GM23338 (cell line): ENCODE results near the gene CMYA5. TPM values are rescaled to one million over a fixed set of nuclear protein-coding genes. Genes with fewer than 3 reads are reported as not detected.

ENCODE experiments used
- ATAC-seq: fragments of 200-7000 bp; cut with Tn5 transposase; 3 replicates; pipeline ENCODE4 v1.9.1; 2020
- DNase-seq: peaks from one replicate; pipeline ENCODE4 v3.0.0-alpha.2; 2015; ENCODE audit warnings: low spot score
- H2AFZ ChIP-seq: fragments of 200-600 bp; sonication (generic); 2 replicates; pipeline ENCODE4 v1.8.0; 2016; ENCODE audit warnings: antibody characterized with exemption, mild to moderate bottlenecking, moderate library complexity
- H3F3A ChIP-seq: fragments of 200-600 bp; sonication (generic); replicated peaks from 2 replicates; pipeline ENCODE4 v1.8.0; 2017; ENCODE audit warnings: antibody characterized with exemption, mixed run types, low read depth
- H3K27ac ChIP-seq: fragments of 200-600 bp; sonication (generic); 2 replicates; pipeline ENCODE4 v1.6.1; 2016; ENCODE audit warnings: low read depth
- H3K27me3 ChIP-seq: fragments of 200-600 bp; sonication (generic); 2 replicates; pipeline ENCODE4 v1.8.0; 2016; ENCODE audit warnings: mild to moderate bottlenecking, mixed run types, moderate library complexity; ENCODE audit not compliant: insufficient read depth
- H3K36me3 ChIP-seq: fragments of 200-600 bp; sonication (generic); 2 replicates; pipeline ENCODE4 v1.8.0; 2016; ENCODE audit warnings: mild to moderate bottlenecking; ENCODE audit not compliant: insufficient read depth
- H3K4me1 ChIP-seq: fragments of 200-600 bp; sonication (generic); 2 replicates; pipeline ENCODE4 v1.8.0; 2016; ENCODE audit warnings: mild to moderate bottlenecking, moderate library complexity; ENCODE audit not compliant: insufficient read depth
- H3K4me2 ChIP-seq: fragments of 200-600 bp; sonication (generic); 2 replicates; pipeline ENCODE4 v1.7.1; 2017; ENCODE audit warnings: mixed run types
- H3K4me3 ChIP-seq: fragments of 200-600 bp; sonication (generic); 2 replicates; pipeline ENCODE4 v1.6.1; 2016; ENCODE audit warnings: mixed run types
- H3K79me2 ChIP-seq: fragments of 200-600 bp; sonication (generic); replicated peaks from 2 replicates; pipeline ENCODE4 v1.8.0; 2017; ENCODE audit warnings: mild to moderate bottlenecking; ENCODE audit not compliant: insufficient read depth
- H3K9me2 ChIP-seq: fragments of 200-600 bp; sonication (generic); 2 replicates; pipeline ENCODE4 v1.8.0; 2017; ENCODE audit not compliant: insufficient read depth
- H4K20me1 ChIP-seq: fragments of 200-600 bp; sonication (generic); replicated peaks from 2 replicates; pipeline ENCODE4 v1.8.0; 2017; ENCODE audit warnings: mild to moderate bottlenecking; ENCODE audit not compliant: insufficient read depth
- H3K27ac Mint-ChIP-seq: 2 replicates; pipeline ENCODE4 v1.8.0; 2020; ENCODE audit warnings: inconsistent platforms, mild to moderate bottlenecking, moderate library complexity, mixed read lengths
- H3K27me3 Mint-ChIP-seq: 3 replicates; pipeline ENCODE4 v1.8.0; 2022; ENCODE audit warnings: low read depth, mild to moderate bottlenecking, moderate library complexity, mixed read lengths, inconsistent platforms; ENCODE audit not compliant: insufficient read depth, poor library complexity
- H3K36me3 Mint-ChIP-seq: 3 replicates; pipeline ENCODE4 v1.8.0; 2021; ENCODE audit warnings: low read depth, mild to moderate bottlenecking, inconsistent platforms, moderate library complexity, mixed read lengths
- H3K4me1 Mint-ChIP-seq: 3 replicates; pipeline ENCODE4 v1.8.0; 2020; ENCODE audit warnings: mild to moderate bottlenecking, inconsistent platforms, mixed read lengths
- H3K4me3 Mint-ChIP-seq: 3 replicates; pipeline ENCODE4 v1.8.0; 2021; ENCODE audit warnings: moderate library complexity, mild to moderate bottlenecking, inconsistent platforms, mixed read lengths
- H3K9me3 Mint-ChIP-seq: 3 replicates; pipeline ENCODE4 v1.8.0; 2020; ENCODE audit warnings: moderate library complexity, mild to moderate bottlenecking, inconsistent platforms, mixed read lengths
- CREB1 ChIP-seq: fragments of 250-450 bp; sonication (Bioruptor Pico); IDR thresholded peaks from 2 replicates; pipeline ENCODE4 v1.5.0; 2020; ENCODE audit warnings: low read depth, mild to moderate bottlenecking, moderate library complexity
- EZH2 ChIP-seq: fragments of 200-600 bp; sonication (generic); IDR thresholded peaks from one replicate; pipeline ENCODE4 v1.8.0; 2017; ENCODE audit warnings: antibody characterized with exemption, mild to moderate bottlenecking, low read depth; ENCODE audit not compliant: unreplicated experiment
- EZH2phosphoT487 ChIP-seq: fragments of 200-600 bp; sonication (generic); IDR thresholded peaks from one replicate; pipeline ENCODE4 v1.8.1; 2018; ENCODE audit warnings: antibody characterized with exemption; ENCODE audit not compliant: unreplicated experiment
- JUNB ChIP-seq: IDR thresholded peaks from one replicate; pipeline ENCODE4 v1.6.1; 2016; ENCODE audit warnings: antibody characterized with exemption; ENCODE audit not compliant: unreplicated experiment
- POLR2AphosphoS5 ChIP-seq: IDR thresholded peaks from 2 replicates; pipeline ENCODE4 v1.6.1; 2016; ENCODE audit warnings: antibody characterized with exemption, low read depth
- REST ChIP-seq: IDR thresholded peaks from one replicate; pipeline ENCODE4 v1.6.1; 2018; ENCODE audit warnings: antibody characterized with exemption; ENCODE audit not compliant: unreplicated experiment
- ZNF114 ChIP-seq: fragments of 250-450 bp; sonication (Bioruptor Pico); IDR thresholded peaks from 2 replicates; pipeline ENCODE4 v1.5.0; 2020; ENCODE audit warnings: mild to moderate bottlenecking, moderate library complexity
- ZNF331 ChIP-seq: fragments of 250-450 bp; sonication (Bioruptor Pico); IDR thresholded peaks from 2 replicates; pipeline ENCODE4 v1.5.0; 2020; ENCODE audit warnings: low read depth, mild to moderate bottlenecking, moderate library complexity
- ZNF462 ChIP-seq: fragments of 250-450 bp; sonication (Bioruptor Pico); IDR thresholded peaks from 2 replicates; pipeline ENCODE4 v1.5.0; 2020; ENCODE audit warnings: mild to moderate bottlenecking, moderate library complexity
- polyA plus RNA-seq: library from polyadenylated mRNA; unstranded; fragments of >200 nt; fragmentation: Nextera tagmentation; extraction: Ambion mirVana; gene quantifications from 2 replicates; pipeline ENCODE4 v1.2.1, GENCODE V29; 2016
- total RNA-seq: library from RNA; depleted of rRNA; stranded (reverse); fragments of >200 nt; shearing (Covaris generic); gene quantifications from 2 replicates; pipeline ENCODE4 v1.2.3, GENCODE V29; 2014

The CMYA5 gene
- total and polyA plus RNA-seq, 2 experiments from 2014 or later: 0.45 to 0.49 TPM

GRCh38 chr5:79787448-79787847 lies 97.8 kb downstream of the CMYA5 start:
- H3K36me3 ChIP-seq: no peaks in the 10 kb centered on the region
- no peaks in the 10 kb centered on the region for H3K27me3 ChIP-seq
- Mint-ChIP-seq H3K27ac (no peak overlapping the region), H3K4me1 (no peaks in the 10 kb centered on the region; the same call in 2 of the 3 replicates), H3K9me3 (no peaks in the 10 kb centered on the region; the same call in 2 of the 3 replicates), H3K36me3 (peaks cover 3% of the 10 kb centered on the region; the same call in 1 of the 3 replicates), H3K27me3 (peaks cover 2% of the 10 kb centered on the region), H3K4me3 (no peak overlapping the region)
- no peak overlapping the region for H3K4me2 ChIP-seq
- H2AFZ ChIP-seq: no peak overlapping the region
- H4K20me1 ChIP-seq: no peaks in the 10 kb centered on the region; the same call in 1 of the 2 replicates
- ATAC-seq: no peak
- H3K9me2 ChIP-seq: no peaks in the 10 kb centered on the region
- H3F3A ChIP-seq: no peaks in the 10 kb centered on the region
- TF ChIP-seq REST (no peak), EZH2phosphoT487 (no peak), JUNB (no peak), ZNF331 (CRISPR knock-in tag) (no peak), EZH2 (no peak), CREB1 (CRISPR knock-in tag) (no peak)
- H3K4me1 ChIP-seq: peaks cover 4% of the 10 kb centered on the region; the same call in 1 of the 2 replicates
- H3K4me3 ChIP-seq: no peak overlapping the region
- no peak overlapping the region for H3K27ac ChIP-seq
- no peak for DNase-seq
- no peaks in the 10 kb centered on the region for H3K79me2 ChIP-seq

- Histone ChIP-seq H3K4me2 (no peak overlapping the region), H2AFZ (no peak overlapping the region), H3K36me3 (no peaks in the 10 kb centered on the region), H3K9me2 (no peaks in the 10 kb centered on the region), H3F3A (no peaks in the 10 kb centered on the region), H4K20me1 (no peaks in the 10 kb centered on the region; the same call in 1 of the 2 replicates), H3K27ac (no peak overlapping the region), H3K79me2 (no peaks in the 10 kb centered on the region), H3K4me1 (no peaks in the 10 kb centered on the region), H3K27me3 (no peaks in the 10 kb centered on the region), H3K4me3 (no peak overlapping the region)
- ATAC-seq (no peak), DNase-seq (no peak)
- Mint-ChIP-seq H3K9me3 (no peaks in the 10 kb centered on the region), H3K4me3 (no peak overlapping the region), H3K27me3 (peaks cover 4% of the 10 kb centered on the region), H3K4me1 (no peaks in the 10 kb centered on the region; the same call in 2 of the 3 replicates), H3K27ac (peak overlapping the region; percentile 48; the same call in 1 of the 2 replicates), H3K36me3 (no peaks in the 10 kb centered on the region)
- TF ChIP-seq POLR2AphosphoS5: no peak
- TF ChIP-seq REST: no peak
- no peak for TF ChIP-seq ZNF462 (CRISPR knock-in tag)
- TF ChIP-seq EZH2: no peak
- no peak for TF ChIP-seq ZNF114
These were observed 102.2 kb downstream of the CMYA5 start for GRCh38 chr5:79791843-79792242.
